Measurements from ENCODE around the gene ERG28.
A peak's percentile ranks its signal among the peaks of the same experiment; 100 is the strongest.

The ERG28 gene

DNA sequence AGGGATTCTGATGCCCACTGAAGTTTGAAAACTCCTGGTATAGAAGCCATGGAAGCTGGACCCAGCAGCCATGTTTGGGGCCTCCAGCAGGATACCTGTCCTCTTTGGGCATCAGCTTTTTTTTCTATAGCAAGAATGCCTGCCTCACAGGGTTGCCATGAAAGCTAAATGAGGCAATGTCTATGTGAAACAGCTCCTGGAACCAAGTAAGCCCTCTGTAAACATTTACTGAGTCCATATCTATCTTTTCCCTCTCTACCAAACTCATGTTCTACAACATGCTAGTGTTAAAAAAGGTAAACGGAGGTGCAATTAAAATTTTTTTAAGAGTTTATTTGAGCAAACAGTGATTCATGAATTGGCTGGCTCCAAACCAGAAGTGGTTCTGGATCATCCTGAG is 53.6 kb downstream of the ERG28 start:
- no peak for DNase-seq (ENCODE audit: low read depth in 1 of 2, low spot score in 1 of 2)
- TF ChIP-seq SPI1 (IDR thresholded peaks at IDR 0.05; ENCODE audit: borderline replicate concordance, low read depth) (no peak), POLR2AphosphoS5 (IDR thresholded peaks at IDR 0.05; ENCODE audit: low read depth) (no peak), GABPA (IDR thresholded peaks at IDR 0.05; ENCODE audit: low read depth) (no peak)
- TF ChIP-seq, protein P1, sequence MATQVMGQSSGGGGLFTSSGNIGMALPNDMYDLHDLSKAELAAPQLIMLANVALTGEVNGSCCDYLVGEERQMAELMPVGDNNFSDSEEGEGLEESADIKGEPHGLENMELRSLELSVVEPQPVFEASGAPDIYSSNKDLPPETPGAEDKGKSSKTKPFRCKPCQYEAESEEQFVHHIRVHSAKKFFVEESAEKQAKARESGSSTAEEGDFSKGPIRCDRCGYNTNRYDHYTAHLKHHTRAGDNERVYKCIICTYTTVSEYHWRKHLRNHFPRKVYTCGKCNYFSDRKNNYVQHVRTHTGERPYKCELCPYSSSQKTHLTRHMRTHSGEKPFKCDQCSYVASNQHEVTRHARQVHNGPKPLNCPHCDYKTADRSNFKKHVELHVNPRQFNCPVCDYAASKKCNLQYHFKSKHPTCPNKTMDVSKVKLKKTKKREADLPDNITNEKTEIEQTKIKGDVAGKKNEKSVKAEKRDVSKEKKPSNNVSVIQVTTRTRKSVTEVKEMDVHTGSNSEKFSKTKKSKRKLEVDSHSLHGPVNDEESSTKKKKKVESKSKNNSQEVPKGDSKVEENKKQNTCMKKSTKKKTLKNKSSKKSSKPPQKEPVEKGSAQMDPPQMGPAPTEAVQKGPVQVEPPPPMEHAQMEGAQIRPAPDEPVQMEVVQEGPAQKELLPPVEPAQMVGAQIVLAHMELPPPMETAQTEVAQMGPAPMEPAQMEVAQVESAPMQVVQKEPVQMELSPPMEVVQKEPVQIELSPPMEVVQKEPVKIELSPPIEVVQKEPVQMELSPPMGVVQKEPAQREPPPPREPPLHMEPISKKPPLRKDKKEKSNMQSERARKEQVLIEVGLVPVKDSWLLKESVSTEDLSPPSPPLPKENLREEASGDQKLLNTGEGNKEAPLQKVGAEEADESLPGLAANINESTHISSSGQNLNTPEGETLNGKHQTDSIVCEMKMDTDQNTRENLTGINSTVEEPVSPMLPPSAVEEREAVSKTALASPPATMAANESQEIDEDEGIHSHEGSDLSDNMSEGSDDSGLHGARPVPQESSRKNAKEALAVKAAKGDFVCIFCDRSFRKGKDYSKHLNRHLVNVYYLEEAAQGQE (IDR thresholded peaks at IDR 0.05; ENCODE audit: insufficient replicate concordance, low read depth), result no peak
- TF ChIP-seq, protein P2, sequence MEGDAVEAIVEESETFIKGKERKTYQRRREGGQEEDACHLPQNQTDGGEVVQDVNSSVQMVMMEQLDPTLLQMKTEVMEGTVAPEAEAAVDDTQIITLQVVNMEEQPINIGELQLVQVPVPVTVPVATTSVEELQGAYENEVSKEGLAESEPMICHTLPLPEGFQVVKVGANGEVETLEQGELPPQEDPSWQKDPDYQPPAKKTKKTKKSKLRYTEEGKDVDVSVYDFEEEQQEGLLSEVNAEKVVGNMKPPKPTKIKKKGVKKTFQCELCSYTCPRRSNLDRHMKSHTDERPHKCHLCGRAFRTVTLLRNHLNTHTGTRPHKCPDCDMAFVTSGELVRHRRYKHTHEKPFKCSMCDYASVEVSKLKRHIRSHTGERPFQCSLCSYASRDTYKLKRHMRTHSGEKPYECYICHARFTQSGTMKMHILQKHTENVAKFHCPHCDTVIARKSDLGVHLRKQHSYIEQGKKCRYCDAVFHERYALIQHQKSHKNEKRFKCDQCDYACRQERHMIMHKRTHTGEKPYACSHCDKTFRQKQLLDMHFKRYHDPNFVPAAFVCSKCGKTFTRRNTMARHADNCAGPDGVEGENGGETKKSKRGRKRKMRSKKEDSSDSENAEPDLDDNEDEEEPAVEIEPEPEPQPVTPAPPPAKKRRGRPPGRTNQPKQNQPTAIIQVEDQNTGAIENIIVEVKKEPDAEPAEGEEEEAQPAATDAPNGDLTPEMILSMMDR (IDR thresholded peaks at IDR 0.05; ENCODE audit: insufficient read depth, low read length), result no peak
- Histone ChIP-seq H3K27ac (replicated peaks) (no peak overlapping the region), H3K27me3 (ENCODE audit: insufficient read depth, poor library complexity, severe bottlenecking) (no peaks in the 10 kb centered on the region), H3K4me3 (replicated peaks; ENCODE audit: insufficient read depth, low read length) (no peak overlapping the region)

DNA sequence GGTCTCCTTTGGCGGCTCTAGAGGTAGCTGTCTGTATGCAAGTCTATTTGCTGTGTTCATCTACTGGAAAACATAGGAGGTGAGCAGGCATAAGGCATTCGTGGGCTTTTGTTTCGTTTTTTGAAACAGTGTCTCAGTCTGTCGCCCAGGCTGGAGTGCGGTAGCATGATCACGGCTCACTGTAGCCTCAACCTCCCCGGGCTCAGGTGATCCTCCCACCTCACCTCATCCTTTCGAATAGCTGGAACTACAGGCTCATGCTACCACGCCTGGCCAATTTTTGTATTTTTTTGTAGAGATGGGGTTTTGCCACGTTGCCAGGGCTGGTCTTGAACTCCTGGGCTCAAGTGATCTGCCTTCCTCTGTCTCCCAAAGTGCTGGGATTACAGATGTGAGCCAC is 54.8 kb downstream of the ERG28 start:
- Histone ChIP-seq H3K27ac (replicated peaks) (peak overlapping the region; percentile 39), H3K4me3 (replicated peaks; ENCODE audit: insufficient read depth, low read length) (no peak overlapping the region), H3K27me3 (ENCODE audit: insufficient read depth, poor library complexity, severe bottlenecking) (no peaks in the 10 kb centered on the region)
- TF ChIP-seq, protein P2 (IDR thresholded peaks at IDR 0.05; ENCODE audit: insufficient read depth, low read length), result no peak
- no peak for DNase-seq (ENCODE audit: low read depth in 1 of 2, low spot score in 1 of 2)

DNA sequence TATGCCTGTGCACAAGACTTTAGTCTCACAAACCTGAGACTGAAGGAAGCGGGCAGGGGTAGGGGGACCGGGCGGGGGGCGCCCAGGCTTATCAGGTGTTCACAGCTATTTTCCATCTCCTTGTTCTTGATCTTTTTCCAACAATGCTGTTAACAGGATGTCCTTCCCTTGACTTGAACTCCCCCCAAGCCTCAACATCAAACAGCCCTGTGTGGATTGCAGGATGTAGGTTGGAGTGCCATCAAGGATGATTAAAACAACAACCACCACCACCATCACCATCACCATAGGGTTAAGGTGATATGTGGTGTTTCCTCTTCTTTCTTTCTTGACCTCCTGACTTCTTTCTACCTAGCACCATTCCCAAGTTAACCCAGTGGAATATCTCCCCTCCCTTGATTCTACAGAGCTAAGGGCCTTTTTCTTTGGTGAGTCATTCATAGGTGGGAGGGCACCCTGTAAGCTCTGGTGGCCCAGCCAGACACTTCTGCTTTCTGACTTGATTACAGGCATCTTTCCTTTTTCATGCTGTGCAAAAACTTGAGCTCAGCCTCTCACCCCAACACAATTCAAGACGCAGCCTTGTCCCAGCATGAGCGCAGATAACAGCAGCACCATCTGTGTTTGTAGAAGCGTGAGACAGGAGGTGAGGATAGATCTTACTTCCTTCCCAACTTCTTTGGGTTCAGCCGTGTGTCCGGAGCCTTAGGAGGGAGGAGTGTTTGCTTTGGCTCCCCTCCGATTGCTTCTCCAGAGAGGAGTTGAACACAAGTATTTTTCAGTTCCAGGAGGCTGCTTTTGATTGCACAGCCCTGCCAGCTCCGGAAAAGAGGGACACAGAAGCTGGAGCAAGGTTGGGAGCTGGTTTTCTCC is 55.5 kb downstream of the ERG28 start:
- H3K27me3 ChIP-seq (ENCODE audit: insufficient read depth, poor library complexity, severe bottlenecking), result no peaks in the 10 kb centered on the region
- peak overlapping the region; percentile 39 for H3K27ac ChIP-seq (replicated peaks)
- H3K4me3 ChIP-seq (replicated peaks; ENCODE audit: insufficient read depth, low read length), result no peak overlapping the region; the same call in 1 of the 2 replicates
- TF ChIP-seq, protein P2 (IDR thresholded peaks at IDR 0.05; ENCODE audit: insufficient read depth, low read length), result no peak
- TF ChIP-seq GABPA (IDR thresholded peaks at IDR 0.05; ENCODE audit: low read depth), result no peak
- peak; percentile 86 for TF ChIP-seq SPI1 (IDR thresholded peaks at IDR 0.05; ENCODE audit: borderline replicate concordance, low read depth)
- TF ChIP-seq POLR2AphosphoS5 (IDR thresholded peaks at IDR 0.05; ENCODE audit: low read depth), result no peak
- TF ChIP-seq, protein P1 (IDR thresholded peaks at IDR 0.05; ENCODE audit: insufficient replicate concordance, low read depth), result no peak
- peak in 1 of 2 experiments; percentile 70 for DNase-seq (ENCODE audit: low read depth in 1 of 2, low spot score in 1 of 2)

Data from HL-60 (cell line).